Stimulated activated naive CD4-positive, alpha-beta T cell (primary cell): Measurements from ENCODE around the gene ITGAE.
A peak's percentile ranks its signal among the peaks of the same experiment; 100 is the strongest.
"Not testable (repeated sequence)": the region's sequence is repeated elsewhere in the genome, so short reads cannot be mapped to it uniquely, and the experiment has no call there.

ENCODE experiments used
- DNase-seq, 6 experiments: peaks; one replicate each; lab custom pipeline; 2025; lab: John Stamatoyannopoulos, UW

Gene ITGAE

GRCh38 chr17:3761036-3761917 is 39.7 kb downstream of the ITGAE start:
- DNase-seq = no peak

DNA sequence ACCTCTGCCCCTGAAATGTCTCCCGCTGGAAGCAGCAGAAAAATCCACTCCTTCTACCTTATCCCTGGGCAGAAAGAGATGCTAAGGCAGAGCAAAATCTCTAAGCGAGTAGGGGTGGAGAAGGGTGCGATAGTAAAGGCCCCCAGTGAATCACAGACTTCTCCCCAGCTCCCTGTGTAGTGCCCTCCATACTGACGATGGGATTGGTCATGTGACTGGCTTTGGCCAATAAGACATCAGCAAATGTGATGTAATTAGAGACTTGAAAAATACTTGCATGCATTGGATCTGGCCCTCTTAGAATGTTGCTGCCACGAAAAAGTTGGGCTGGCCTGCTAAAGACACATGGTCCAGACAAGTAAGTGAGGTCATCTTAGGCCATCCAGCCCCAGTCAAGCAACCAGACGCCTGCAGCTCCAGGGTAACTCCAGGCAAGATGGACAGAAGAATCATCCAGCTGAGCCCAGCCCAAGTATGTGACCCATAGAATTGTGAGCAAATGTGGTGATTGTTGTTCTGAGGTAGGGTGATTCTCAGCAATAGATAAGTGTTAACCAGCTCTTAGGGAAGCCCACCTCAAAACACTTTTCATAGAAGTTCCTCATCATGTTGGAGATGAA is 41.3 kb downstream of the ITGAE start:
- DNase-seq = no peak

GRCh38 chr17:3755335-3756030 is 45.5 kb downstream of the ITGAE start:
- DNase-seq = no peak

DNA sequence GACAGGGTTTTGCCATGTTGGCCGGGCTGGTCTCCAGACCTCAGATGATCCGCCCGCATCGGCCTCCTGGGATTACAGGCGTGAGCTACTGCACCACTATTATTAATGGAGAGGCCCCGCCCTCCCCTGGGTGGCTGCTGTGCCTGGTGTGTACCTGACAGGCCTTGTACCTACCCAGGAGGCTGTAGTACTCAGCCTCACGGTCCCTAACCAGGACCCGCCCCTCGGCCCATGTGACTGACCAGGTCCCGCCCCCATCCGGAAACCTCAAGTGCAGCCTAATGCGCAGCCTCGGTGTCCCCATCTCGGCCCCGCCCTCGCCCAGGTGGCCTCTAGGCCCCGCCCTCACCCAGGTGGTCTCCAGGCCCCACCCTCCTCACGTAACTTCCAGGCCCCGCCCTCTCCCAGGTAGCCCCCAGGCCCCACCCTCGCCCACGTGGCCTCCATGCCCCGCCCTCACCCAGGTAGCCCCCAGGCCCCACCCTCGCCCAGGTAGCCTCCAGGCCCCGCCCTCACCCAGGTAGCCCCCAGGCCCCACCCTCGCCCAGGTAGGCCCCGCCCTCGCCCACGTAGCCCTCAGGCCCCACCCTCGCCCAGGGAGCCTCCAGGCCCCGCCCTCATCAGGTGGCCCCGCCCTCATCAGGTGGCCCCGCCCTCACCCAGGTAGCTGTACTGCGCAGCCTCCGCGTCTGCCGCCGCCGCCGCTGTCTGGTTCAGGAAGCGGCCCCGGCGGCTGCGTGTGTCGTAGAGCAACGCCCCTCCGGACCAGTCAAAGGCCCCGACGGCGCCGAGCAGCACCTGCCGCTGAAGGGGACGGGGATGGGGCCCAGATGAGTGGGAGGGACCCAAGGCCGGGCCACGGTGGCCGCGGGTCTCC is 46.3 kb downstream of the ITGAE start:
- DNase-seq = peak; percentile 75 to 90 (median 86)

- DNase-seq = peak in 1 of 6 experiments; percentile 24
Observed at GRCh38 chr17:3754066-3754457, 46.9 kb downstream of the ITGAE start.

DNA sequence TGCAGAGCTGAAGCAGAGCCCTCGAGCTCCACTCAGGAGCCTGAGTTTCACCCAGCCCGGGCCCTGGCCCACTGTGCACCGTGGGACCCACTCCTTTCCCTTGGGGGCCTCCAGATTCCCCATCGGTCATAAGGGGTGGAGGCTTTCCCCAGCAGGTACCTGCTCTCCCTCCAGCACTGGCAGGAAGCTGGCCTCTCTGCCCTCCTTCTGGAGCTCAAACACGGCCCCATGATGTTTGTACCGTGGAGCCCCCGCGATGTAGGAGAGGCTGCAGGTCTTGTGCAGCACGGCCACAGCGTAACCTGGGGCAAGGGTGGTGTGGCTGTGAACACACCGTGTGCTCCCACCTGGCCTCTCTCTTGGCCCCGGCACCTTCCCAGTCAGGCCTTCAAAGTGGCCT is 47.4 kb downstream of the ITGAE start:
- DNase-seq = no peak

- no peak for DNase-seq
Observed at GRCh38 chr17:3751836-3752235, 49.2 kb downstream of the ITGAE start.

DNA sequence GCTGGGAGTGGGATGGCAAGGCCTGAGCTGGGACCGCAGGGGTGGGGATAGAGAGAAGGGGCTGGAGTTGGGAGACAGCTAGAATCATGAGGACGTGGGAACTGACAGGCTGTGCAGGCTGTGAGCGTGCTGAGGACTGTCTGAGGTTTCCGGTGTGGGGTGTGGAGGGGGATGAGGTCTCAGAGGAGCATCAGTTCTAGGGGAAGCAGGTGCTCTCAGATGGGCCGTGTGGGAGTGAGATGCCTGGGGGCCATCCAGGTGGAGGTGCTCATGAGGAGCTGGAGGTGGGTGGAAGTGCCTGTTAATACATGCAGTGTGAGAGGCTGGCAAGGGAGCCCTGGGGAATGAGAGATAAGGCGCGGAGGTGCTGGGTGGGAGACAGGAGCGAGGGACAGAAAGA is 50.1 kb downstream of the ITGAE start:
- peak in 5 of 6 experiments; percentile 16 to 55 (median 27) for DNase-seq

DNA sequence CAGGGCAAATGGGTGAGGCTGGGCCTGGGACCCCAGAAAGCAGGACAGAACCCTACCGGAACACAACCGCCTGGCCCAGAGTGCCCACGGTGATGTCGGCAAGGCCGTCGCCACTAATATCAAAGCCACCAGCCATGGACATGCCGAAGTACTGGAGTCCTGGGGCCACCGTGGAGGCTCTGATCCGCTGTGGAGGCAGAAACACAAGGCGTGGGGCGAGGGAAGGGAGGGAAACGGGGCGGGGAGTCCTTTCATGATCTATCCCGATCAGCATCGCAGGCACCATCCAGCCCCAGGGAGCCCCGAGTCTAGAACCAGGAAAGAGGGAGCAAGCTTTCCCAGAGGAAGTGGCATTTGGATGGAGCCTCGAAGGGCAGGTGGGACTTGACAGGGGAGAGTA is 50.7 kb downstream of the ITGAE start:
- DNase-seq = no peak

DNA sequence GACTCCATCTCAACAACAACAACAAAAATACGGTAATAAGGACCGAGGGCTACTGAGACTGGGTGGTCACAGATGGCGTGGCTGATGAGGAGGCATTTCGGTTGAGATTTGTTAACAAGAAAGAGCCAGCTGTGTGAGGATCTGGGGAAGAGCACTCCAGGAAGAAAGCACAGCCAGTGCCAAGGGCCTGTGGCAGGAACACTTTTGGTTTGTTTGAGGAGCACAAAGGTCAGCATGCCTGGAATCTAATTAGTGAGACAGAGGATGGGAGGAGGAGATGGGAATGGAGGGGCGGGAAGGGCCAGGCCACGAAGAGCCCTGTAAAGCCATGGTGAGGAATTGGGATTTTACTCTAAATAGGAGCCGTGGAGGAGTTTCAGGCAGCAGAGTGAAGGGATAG is 52.4 kb downstream of the ITGAE start:
- DNase-seq = no peak

DNA sequence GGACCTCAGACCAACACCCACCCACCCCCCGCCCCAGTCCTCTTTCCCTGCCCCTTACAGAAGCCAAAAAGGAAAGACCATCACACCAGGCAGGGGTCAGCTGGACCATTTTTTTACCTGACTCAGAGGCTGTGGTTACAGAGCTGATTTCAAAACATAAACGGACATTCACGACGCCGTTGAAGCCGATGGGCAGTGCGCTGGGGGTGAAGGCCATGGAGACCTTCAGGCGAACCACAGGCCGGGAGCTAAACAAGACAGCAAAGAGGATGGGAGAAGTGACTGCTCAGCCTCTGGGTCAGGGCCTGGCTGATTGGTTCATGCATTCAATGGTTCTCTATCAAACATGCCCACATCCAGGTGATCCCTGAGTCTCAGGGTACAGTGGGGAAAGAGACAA is 53.2 kb downstream of the ITGAE start:
- no peak for DNase-seq

- DNase-seq = no peak
Observed at GRCh38 chr17:3745071-3745470, 55.9 kb downstream of the ITGAE start.

DNA sequence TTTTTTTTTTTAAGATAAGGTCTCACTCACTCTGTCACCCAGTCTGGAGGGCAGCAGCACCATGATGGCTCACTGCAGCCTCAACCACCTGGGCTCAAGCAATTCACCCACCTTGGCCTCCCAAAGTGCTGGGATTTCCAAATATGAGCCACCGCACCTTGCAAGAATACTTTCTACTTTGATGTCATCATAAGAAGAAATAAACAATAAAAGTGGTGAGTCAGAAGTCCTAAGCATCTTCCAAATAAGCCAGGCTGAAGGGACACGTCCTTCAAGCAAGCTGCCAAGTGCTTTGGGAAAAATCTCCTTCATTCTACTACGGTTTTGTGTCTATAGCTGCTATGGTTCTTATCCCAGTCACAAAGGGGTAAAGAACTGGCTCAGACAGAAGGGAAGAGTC is 57.0 kb downstream of the ITGAE start:
- DNase-seq = no peak

GRCh38 chr17:3740611-3741073 is 60.3 kb downstream of the ITGAE start:
- peak in 3 of 6 experiments; percentile 17 to 36 (median 24) for DNase-seq

DNA sequence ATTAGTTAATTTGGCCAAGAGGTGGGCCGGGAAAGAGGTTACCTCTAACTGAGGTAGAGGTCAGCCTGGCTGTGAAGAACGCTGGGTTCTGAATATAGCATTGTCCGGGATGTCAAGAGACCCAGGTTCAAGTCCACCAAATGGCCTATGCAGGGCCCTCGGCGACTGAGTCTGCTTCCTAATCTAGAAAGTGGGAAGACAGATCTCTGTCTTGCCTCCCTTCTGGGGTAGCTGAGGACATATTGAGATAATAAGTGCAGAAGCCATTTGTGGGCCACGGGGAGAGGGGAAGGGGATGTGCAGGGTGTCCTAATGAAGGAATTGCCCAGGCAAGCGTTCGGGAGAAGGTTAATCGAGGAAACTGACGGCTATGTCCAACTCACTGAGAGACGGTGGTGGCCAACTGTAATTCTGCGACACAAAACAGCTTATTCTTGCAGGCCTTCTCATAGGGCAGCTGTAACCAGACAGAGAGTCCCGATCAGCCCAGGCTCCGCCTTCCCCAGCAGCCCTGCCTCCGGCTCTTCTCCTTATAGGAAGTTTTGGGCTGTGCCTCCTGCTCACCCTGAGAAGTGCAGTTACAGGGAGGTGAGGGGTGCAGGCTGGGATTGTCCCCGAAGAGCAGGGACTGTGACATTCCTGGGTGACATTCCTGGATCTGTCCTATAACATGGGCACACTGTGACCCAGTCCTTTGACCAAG is 61.4 kb downstream of the ITGAE start:
- DNase-seq = no peak

GRCh38 chr17:3738562-3739295 is 62.3 kb downstream of the ITGAE start:
- peak; percentile 25 to 64 (median 46) for DNase-seq

DNA sequence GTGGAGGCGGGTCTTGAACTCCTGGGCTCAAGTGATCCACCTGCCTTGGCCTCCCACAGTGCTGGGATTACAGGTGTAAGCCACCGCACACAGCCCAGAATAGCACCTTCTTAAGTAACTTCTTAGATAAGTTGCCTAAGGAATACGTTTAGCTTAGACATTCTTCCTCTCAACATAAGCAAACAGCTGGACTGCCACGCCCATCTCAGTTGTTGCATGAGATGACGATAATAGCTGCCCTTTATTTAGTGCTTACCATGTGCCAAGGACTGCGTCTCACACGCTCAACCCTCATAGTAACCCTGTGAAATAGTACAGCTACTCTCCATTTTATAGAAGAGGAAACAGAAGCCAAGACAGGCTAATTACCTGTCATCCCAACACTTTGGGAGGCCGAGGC is 65.5 kb downstream of the ITGAE start:
- no peak for DNase-seq

DNA sequence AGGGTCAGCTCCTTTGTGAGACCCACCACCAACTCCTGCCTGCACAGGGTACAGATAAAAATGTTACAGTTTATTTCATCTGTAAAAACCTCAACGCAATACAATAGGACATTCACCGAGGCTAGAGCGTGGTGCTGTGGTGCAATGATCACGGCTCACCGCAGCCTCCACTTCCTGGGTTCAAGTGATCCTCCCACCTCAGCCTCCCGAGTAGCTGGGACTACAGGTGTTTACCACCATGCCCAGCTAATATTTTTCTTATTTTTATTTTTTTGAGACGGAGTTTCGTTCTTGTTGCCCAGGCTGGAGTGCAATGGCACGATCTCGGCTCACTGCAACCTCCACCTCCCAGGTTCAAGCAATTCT is 66.1 kb downstream of the ITGAE start:
- not testable (repeated sequence) for DNase-seq

DNA sequence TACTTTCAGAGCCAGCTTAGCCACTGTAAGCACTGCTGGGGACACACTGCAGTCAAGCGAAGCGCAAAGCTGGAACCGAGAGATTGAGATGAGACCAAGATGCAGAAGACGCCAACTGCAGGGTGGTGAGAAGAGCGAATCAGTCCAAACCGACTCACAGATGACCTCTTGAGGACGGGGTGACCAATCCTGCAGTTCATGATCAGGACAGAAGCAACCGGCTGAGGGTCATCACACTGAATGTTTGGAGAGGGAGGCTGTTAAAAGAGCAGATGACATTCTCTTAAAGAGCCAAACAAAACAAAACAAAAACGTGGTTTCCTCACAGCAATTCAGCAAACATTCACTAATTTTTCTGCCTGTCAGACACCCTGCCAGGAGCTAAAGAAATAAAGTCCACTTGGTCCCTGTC is 68.8 kb downstream of the ITGAE start:
- DNase-seq = no peak

GRCh38 chr17:3730881-3731429 is 70.0 kb downstream of the ITGAE start:
- no peak for DNase-seq
